Trophoblast cell (in vitro differentiated cells and primary cell): ENCODE data around the gene GPRIN2.
A peak's percentile ranks its signal among the peaks of the same experiment; 100 is the strongest.
"Not testable (repeated sequence)": the region's sequence is repeated elsewhere in the genome, so short reads cannot be mapped to it uniquely, and the experiment has no call there.

Experiments
- DNase-seq, 2 donors: peaks; one replicate each; pipeline ENCODE4 v3.0.0-alpha.2; 2016
- H2AFZ ChIP-seq: 2 replicates; pipeline ENCODE4 v1.6.1; 2013; ENCODE audit warnings: low read length, moderate library complexity, mild to moderate bottlenecking; ENCODE audit not compliant: insufficient read depth, poor library complexity
- H2AK5ac ChIP-seq: 2 replicates; pipeline ENCODE4 v1.6.1; 2013; ENCODE audit warnings: mild to moderate bottlenecking, low read length
- H2BK120ac ChIP-seq: 2 replicates; pipeline ENCODE4 v1.6.1; 2013; ENCODE audit warnings: low read length, mild to moderate bottlenecking, moderate library complexity; ENCODE audit not compliant: insufficient read depth, poor library complexity
- H2BK12ac ChIP-seq: 2 replicates; pipeline ENCODE4 v1.6.1; 2013; ENCODE audit warnings: mild to moderate bottlenecking, low read length, moderate library complexity
- H2BK5ac ChIP-seq: 2 replicates; pipeline ENCODE4 v1.6.1; 2013; ENCODE audit warnings: low read length, low read depth, moderate library complexity, mild to moderate bottlenecking; ENCODE audit not compliant: poor library complexity
- H3K14ac ChIP-seq: 2 replicates; pipeline ENCODE4 v1.6.1; 2013; ENCODE audit warnings: mild to moderate bottlenecking, low read length
- H3K18ac ChIP-seq: 2 replicates; pipeline ENCODE4 v1.6.1; 2013; ENCODE audit warnings: mild to moderate bottlenecking, low read length
- H3K23ac ChIP-seq: 2 replicates; pipeline ENCODE4 v1.6.1; 2013; ENCODE audit warnings: low read length
- H3K27ac ChIP-seq: 2 replicates; pipeline ENCODE4 v1.5.1; 2013; ENCODE audit warnings: low read depth, mild to moderate bottlenecking, inconsistent platforms, low read length, moderate library complexity
- H3K27me3 ChIP-seq: 2 replicates; pipeline ENCODE4 v1.6.1; 2013; ENCODE audit warnings: inconsistent platforms, mild to moderate bottlenecking, low read length, moderate library complexity; ENCODE audit not compliant: insufficient read depth
- H3K36me3 ChIP-seq, 2 experiments: 1 replicate in 1 of 2; 2 replicates in 1 of 2; pipeline ENCODE4 v1.6.1; 2013; ENCODE audit warnings: low read length in 2 of 2, mild to moderate bottlenecking in 2 of 2, moderate library complexity in 1 of 2; ENCODE audit not compliant: insufficient read depth in 2 of 2, control insufficient read depth in 1 of 2
- H3K4ac ChIP-seq: 2 replicates; pipeline ENCODE4 v1.6.1; 2013; ENCODE audit warnings: low read depth, mild to moderate bottlenecking, low read length, moderate library complexity
- H3K4me1 ChIP-seq, 2 experiments: 1 replicate in 1 of 2; 2 replicates in 1 of 2; pipeline ENCODE4 v1.6.1; 2013; ENCODE audit warnings: low read length in 2 of 2, mild to moderate bottlenecking in 2 of 2, moderate library complexity in 1 of 2; ENCODE audit not compliant: insufficient read depth in 2 of 2, control insufficient read depth in 1 of 2
- H3K4me2 ChIP-seq: 2 replicates; pipeline ENCODE4 v1.6.1; 2013; ENCODE audit warnings: inconsistent platforms, mild to moderate bottlenecking, low read length, moderate library complexity
- H3K4me3 ChIP-seq: 2 replicates; pipeline ENCODE4 v1.5.1; 2013; ENCODE audit warnings: mild to moderate bottlenecking, low read depth, low read length, inconsistent platforms
- H3K79me1 ChIP-seq: one replicate; pipeline ENCODE4 v1.6.1; 2013; ENCODE audit warnings: low read length
- H3K79me2 ChIP-seq: 2 replicates; pipeline ENCODE4 v1.6.1; 2013; ENCODE audit warnings: low read length, mild to moderate bottlenecking; ENCODE audit not compliant: control insufficient read depth, insufficient read depth, poor library complexity
- H3K9ac ChIP-seq: 2 replicates; pipeline ENCODE4 v1.6.1; 2013; ENCODE audit warnings: mild to moderate bottlenecking, low read length
- H3K9me3 ChIP-seq: 2 replicates; pipeline ENCODE4 v1.6.1; 2013; ENCODE audit warnings: low read depth, mild to moderate bottlenecking, control low read depth, inconsistent platforms, low read length; ENCODE audit not compliant: insufficient read depth
- H4K12ac ChIP-seq: 2 replicates; pipeline ENCODE4 v1.6.1; 2013; ENCODE audit warnings: low read depth, mild to moderate bottlenecking, low read length, moderate library complexity
- H4K8ac ChIP-seq: 2 replicates; pipeline ENCODE4 v1.6.1; 2013; ENCODE audit warnings: low read depth, mild to moderate bottlenecking, low read length, moderate library complexity
- H4K91ac ChIP-seq: one replicate; pipeline ENCODE4 v1.6.1; 2013; ENCODE audit warnings: low read depth, mild to moderate bottlenecking, low read length, moderate library complexity
- WGBS: extraction: QIAGEN DNeasy Blood & Tissue Kit; methylation state at CpG from one replicate; pipeline ENCODE4 v1.1.7; 2013; ENCODE audit warnings: missing lambda C conversion rate; ENCODE audit not compliant: insufficient read length, insufficient coverage; ENCODE audit errors: extremely low coverage; 5-methylcytosine and 5-hydroxymethylcytosine counted together

GPRIN2 gene

GRCh38 chr10:46529742-46530141 lies 26.7 kb downstream of the GPRIN2 start:
- DNase-seq: peak in 1 of 2 donors; percentile 34
- H3K79me2 ChIP-seq, H4K91ac ChIP-seq, H3K4me2 ChIP-seq, H2AFZ ChIP-seq, H4K12ac ChIP-seq, H3K4ac ChIP-seq, H2AK5ac ChIP-seq, H3K14ac ChIP-seq, H2BK120ac ChIP-seq, H3K9ac ChIP-seq, H3K27me3 ChIP-seq, H2BK12ac ChIP-seq, H2BK5ac ChIP-seq, H3K27ac ChIP-seq, H3K79me1 ChIP-seq, H3K4me1 ChIP-seq, H3K18ac ChIP-seq, H3K4me3 ChIP-seq, H3K36me3 ChIP-seq, H4K8ac ChIP-seq, H3K23ac ChIP-seq: not testable (repeated sequence)
- no CpG with 5 or more reads among the region's 7 CpGs for WGBS
- peaks cover 13% of the 10 kb centered on the region for H3K9me3 ChIP-seq

GRCh38 chr10:46528675-46529615 lies 27.5 kb downstream of the GPRIN2 start:
- no peak overlapping the region for H3K4ac ChIP-seq
- no peaks in the 10 kb centered on the region for H3K36me3 ChIP-seq
- H3K4me3 ChIP-seq: no peak overlapping the region
- H3K79me2 ChIP-seq: no peaks in the 10 kb centered on the region
- no peak overlapping the region for H4K91ac ChIP-seq
- H2BK12ac ChIP-seq: no peak overlapping the region
- H3K27me3 ChIP-seq: no peaks in the 10 kb centered on the region
- no CpG with 5 or more reads among the region's 9 CpGs for WGBS
- H2BK5ac ChIP-seq: no peak overlapping the region
- no peaks in the 10 kb centered on the region for H3K79me1 ChIP-seq
- no peak overlapping the region for H2AK5ac ChIP-seq
- H2BK120ac ChIP-seq: no peak overlapping the region
- H3K4me1 ChIP-seq: peaks cover 6 to 12% of the 10 kb centered on the region in 2 experiments
- H3K4me2 ChIP-seq: no peak overlapping the region
- no peak overlapping the region for H3K23ac ChIP-seq
- no peak for DNase-seq
- H3K9ac ChIP-seq: no peak overlapping the region
- no peak overlapping the region for H4K12ac ChIP-seq
- no peak overlapping the region for H3K27ac ChIP-seq
- no peak overlapping the region for H3K14ac ChIP-seq
- no peak overlapping the region for H4K8ac ChIP-seq
- no peak overlapping the region for H3K18ac ChIP-seq
- peaks cover 13% of the 10 kb centered on the region for H3K9me3 ChIP-seq
- no peak overlapping the region for H2AFZ ChIP-seq

GRCh38 chr10:46528171-46528671 lies 28.2 kb downstream of the GPRIN2 start:
- no peak overlapping the region for H2BK120ac ChIP-seq
- H3K27me3 ChIP-seq: no peaks in the 10 kb centered on the region
- H2BK12ac ChIP-seq: no peak overlapping the region
- no peak overlapping the region for H4K8ac ChIP-seq
- H3K79me2 ChIP-seq: no peaks in the 10 kb centered on the region
- no peak for DNase-seq
- H3K14ac ChIP-seq: no peak overlapping the region
- no peak overlapping the region for H3K27ac ChIP-seq
- H3K4me1 ChIP-seq: peaks cover 11 to 18% of the 10 kb centered on the region in 2 experiments
- H3K23ac ChIP-seq: no peak overlapping the region
- no peak overlapping the region for H4K12ac ChIP-seq
- H3K4ac ChIP-seq: no peak overlapping the region
- no CpG with 5 or more reads among the region's 9 CpGs for WGBS
- H3K9ac ChIP-seq: no peak overlapping the region
- no peaks in the 10 kb centered on the region for H3K79me1 ChIP-seq
- H2AFZ ChIP-seq: no peak overlapping the region
- H3K9me3 ChIP-seq: peaks cover 13% of the 10 kb centered on the region
- H4K91ac ChIP-seq: no peak overlapping the region
- no peak overlapping the region for H3K18ac ChIP-seq
- H3K36me3 ChIP-seq: no peaks in the 10 kb centered on the region
- no peak overlapping the region for H3K4me2 ChIP-seq
- no peak overlapping the region for H3K4me3 ChIP-seq
- H2AK5ac ChIP-seq: no peak overlapping the region
- no peak overlapping the region for H2BK5ac ChIP-seq

GRCh38 chr10:46527241-46527811 lies 29.1 kb downstream of the GPRIN2 start:
- Histone ChIP-seq H3K14ac (no peak overlapping the region), H3K4me2 (no peak overlapping the region), H4K8ac (no peak overlapping the region), H3K79me1 (no peaks in the 10 kb centered on the region), H3K36me3 (no peaks in the 10 kb centered on the region), H3K27me3 (no peaks in the 10 kb centered on the region), H4K12ac (no peak overlapping the region), H3K79me2 (no peaks in the 10 kb centered on the region), H3K18ac (no peak overlapping the region), H2AFZ (no peak overlapping the region), H4K91ac (no peak overlapping the region), H3K23ac (no peak overlapping the region), H2BK12ac (no peak overlapping the region), H3K4me1 (peaks cover 16 to 22% of the 10 kb centered on the region in 2 experiments), H2BK5ac (no peak overlapping the region), H3K27ac (no peak overlapping the region), H3K4ac (no peak overlapping the region), H3K9ac (no peak overlapping the region), H2AK5ac (no peak overlapping the region), H3K9me3 (peaks cover 13% of the 10 kb centered on the region), H3K4me3 (no peak overlapping the region), H2BK120ac (no peak overlapping the region)
- no CpG with 5 or more reads among the region's 12 CpGs for WGBS
- DNase-seq: no peak
